Measurements from ENCODE around the gene FTH1.
"Not testable (repeated sequence)": the region's sequence is repeated elsewhere in the genome, so short reads cannot be mapped to it uniquely, and the experiment has no call there.

Gene FTH1

DNA sequence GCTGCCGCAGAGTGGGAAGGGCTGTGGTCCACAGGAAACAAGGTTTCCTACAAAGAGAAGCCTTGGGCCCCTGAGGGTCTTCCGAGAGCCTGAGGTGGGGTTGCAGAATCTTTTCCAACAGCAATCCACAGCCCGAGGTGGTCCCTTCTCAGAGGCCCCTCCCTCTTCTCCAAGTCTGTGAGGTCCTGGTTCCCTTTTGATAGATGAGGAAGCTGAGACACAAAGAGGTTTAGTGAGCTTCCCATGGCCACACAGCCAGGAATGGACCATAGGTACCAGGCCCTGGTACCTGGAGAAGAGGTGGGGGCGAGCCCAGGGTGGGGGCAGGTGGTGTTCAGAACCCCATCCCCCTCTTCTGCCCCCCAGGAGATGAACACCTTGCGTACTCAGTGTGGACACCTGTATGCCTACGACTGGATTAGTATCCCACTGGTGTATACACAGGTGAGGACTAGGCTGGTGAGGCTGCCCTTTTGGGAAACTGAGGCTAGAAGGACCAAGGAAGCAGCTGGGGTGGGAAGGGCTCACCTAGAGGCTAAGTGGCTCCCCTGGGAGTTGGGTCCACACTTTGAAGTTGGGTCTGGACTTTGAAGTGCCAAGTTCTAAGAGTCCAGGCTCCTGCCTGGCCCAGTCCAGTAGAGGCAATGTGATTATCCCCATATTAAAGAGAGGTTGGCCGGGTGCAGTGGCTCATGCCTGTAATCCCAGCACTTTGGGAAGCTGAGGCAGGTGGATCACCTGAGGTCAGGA, 10.2 kb downstream of the FTH1 start:
- H3K4me3 ChIP-seq (ENCODE audit: low read depth, low read length): no peak overlapping the region
- no peaks in the 10 kb centered on the region for H3K36me3 ChIP-seq (replicated peaks)
- in situ Hi-C loops (cut with HindIII; ENCODE audit: low pct_ligation_motif_present, low sequenced_read_pairs): no loop called here
- H3K27me3 ChIP-seq (replicated peaks): no peaks in the 10 kb centered on the region
- no peak overlapping the region for H3K27ac ChIP-seq
- TF ChIP-seq, protein P1, sequence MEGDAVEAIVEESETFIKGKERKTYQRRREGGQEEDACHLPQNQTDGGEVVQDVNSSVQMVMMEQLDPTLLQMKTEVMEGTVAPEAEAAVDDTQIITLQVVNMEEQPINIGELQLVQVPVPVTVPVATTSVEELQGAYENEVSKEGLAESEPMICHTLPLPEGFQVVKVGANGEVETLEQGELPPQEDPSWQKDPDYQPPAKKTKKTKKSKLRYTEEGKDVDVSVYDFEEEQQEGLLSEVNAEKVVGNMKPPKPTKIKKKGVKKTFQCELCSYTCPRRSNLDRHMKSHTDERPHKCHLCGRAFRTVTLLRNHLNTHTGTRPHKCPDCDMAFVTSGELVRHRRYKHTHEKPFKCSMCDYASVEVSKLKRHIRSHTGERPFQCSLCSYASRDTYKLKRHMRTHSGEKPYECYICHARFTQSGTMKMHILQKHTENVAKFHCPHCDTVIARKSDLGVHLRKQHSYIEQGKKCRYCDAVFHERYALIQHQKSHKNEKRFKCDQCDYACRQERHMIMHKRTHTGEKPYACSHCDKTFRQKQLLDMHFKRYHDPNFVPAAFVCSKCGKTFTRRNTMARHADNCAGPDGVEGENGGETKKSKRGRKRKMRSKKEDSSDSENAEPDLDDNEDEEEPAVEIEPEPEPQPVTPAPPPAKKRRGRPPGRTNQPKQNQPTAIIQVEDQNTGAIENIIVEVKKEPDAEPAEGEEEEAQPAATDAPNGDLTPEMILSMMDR (IDR thresholded peaks at IDR 0.05; ENCODE audit: low read depth, low read length, missing control alignments): no peak
- no peak for DNase-seq

DNA sequence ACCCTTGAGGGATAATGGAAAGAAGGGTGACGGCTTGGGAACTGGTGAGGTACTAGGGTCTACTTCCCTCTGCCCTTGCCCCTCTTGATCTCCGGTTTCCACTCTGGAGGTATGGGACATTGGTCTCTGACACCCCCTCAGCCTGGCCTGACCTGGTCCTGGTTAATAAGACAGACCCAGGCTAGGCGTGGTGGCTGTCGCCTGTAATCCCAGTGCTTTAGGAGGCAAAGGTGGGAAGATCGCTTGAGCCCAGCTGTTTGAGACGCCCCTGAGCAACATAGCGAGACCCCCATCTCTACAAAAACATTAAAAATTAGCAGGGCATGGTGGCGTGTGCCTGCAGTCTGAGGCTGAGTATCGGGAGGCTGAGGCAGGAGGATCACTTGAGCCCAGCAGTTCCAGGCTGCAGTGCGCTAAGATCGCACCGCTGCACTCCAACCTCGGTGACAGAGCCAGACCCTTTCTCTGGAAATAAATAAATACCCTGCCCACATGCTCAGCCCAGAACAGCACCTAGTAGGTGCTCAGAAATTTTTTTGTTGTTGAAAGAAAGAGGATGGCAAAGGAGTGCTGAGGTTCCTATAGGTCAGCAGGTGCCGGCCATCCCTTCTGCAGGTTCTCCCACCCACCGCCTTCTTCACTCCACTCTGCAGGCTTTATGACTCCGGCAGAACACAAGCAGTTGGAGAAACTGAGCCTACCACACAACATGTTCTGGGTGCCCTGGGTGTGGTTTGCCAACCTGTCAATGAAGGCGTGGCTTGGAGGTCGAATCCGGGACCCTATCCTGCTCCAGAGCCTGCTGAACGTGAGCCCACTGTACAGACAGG, 11.0 kb downstream of the FTH1 start:
- Histone ChIP-seq H3K27me3 (replicated peaks) (no peaks in the 10 kb centered on the region), H3K27ac (no peak overlapping the region), H3K4me3 (ENCODE audit: low read depth, low read length) (no peak overlapping the region), H3K36me3 (replicated peaks) (no peaks in the 10 kb centered on the region)
- TF ChIP-seq, protein P1 (IDR thresholded peaks at IDR 0.05; ENCODE audit: low read depth, low read length, missing control alignments): no peak
- in situ Hi-C loops (cut with HindIII; ENCODE audit: low pct_ligation_motif_present, low sequenced_read_pairs): no loop called here
- no peak for DNase-seq

DNA sequence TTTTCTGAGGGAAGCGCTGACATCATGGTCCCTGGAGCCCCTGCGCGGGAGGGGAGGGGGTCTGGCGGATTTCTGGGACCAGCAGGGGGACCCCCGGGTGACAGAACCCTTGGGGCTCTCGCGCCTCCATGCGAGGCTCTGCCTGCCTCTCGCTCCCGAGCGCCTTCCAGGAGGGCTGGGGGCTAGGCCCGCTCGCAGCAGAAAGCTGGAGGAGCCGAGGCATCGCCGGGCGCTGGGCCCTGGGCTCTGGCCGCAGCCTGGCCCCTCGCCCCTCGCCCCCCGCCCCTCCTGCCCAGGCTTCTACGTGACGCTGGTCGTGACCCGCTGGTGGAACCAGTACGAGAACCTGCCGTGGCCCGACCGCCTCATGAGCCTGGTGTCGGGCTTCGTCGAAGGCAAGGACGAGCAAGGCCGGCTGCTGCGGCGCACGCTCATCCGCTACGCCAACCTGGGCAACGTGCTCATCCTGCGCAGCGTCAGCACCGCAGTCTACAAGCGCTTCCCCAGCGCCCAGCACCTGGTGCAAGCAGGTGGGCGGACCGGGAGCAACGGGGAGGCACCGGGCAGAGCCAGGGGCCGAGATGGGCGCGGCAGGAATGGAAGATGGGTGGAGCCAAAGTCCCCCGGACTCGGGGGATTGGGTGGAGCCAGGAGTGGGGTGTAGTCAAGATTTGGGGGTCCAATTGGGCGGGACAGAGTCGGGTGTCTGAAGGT, 11.9 kb downstream of the FTH1 start:
- no peak for DNase-seq
- Histone ChIP-seq H3K4me3 (ENCODE audit: low read depth, low read length) (peak overlapping the region; percentile 45), H3K27ac (no peak overlapping the region), H3K27me3 (replicated peaks) (no peaks in the 10 kb centered on the region), H3K36me3 (replicated peaks) (no peaks in the 10 kb centered on the region)
- in situ Hi-C loops (cut with HindIII; ENCODE audit: low pct_ligation_motif_present, low sequenced_read_pairs): no loop called here
- TF ChIP-seq, protein P1 (IDR thresholded peaks at IDR 0.05; ENCODE audit: low read depth, low read length, missing control alignments): no peak

DNA sequence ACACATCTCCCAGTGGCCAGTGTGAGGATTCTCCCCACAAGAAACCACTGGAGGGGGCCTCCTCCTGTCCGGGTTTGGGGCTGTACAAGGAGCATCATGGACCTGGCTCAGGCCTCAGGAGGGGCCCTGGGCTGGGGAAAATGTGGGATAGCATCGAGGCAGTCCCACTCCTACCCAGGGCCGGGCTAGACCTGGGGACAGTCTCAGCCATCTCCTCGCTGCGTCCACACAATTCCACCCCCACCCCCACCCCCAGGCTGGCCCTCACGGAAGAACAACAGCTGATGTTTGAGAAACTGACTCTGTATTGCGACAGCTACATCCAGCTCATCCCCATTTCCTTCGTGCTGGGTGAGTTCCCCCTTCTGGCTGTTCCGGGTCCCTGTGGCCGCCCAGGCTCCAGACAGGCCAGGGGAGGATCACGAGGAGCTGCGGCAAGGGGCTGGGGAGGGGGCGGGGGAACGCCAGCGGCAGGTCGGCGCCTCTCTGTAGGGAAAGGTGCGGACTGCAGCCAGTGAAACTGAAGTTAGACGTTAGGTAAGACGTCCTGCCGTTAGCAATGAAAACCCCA, 12.5 kb downstream of the FTH1 start:
- Histone ChIP-seq H3K27ac (no peak overlapping the region), H3K27me3 (replicated peaks) (no peaks in the 10 kb centered on the region), H3K4me3 (ENCODE audit: low read depth, low read length) (peak overlapping the region; percentile 45), H3K36me3 (replicated peaks) (no peaks in the 10 kb centered on the region)
- in situ Hi-C loops (cut with HindIII; ENCODE audit: low pct_ligation_motif_present, low sequenced_read_pairs): no loop called here
- TF ChIP-seq, protein P1 (IDR thresholded peaks at IDR 0.05; ENCODE audit: low read depth, low read length, missing control alignments): peak; percentile 48
- peak; percentile 49 for DNase-seq

DNA sequence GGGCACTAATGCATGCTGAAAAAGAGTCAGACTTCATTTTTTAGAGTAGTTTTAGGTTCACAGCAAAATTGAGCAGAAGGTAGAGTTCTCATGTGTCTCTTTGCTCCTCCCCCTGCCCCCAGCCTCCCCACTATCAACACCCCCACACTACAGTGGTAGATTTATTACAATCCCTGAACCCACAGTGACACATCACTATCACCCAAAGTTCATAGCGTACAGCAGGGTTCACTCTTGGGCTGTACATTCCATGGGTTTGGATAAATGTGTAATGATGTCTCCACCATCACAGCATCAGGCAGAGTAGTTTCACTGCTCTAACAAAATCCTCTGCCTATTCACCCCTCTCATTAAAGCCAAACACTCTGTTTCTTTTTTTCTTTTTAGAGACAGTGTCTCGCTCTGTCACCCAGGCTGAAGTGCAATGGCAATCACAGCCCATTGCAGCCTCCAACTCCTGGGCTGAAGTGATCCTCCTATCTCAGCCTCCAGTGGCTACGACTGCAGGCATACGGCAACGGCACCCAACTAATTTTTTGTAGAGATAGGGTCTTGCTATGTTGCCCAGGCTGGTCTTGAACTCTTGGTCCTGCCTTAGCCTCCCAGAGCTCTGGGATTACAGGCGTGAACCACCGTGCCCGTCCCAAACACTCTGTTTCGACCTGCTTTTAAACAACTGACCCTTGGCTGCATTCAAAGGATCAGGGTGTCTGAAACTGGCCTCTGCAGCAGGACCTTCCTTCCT, 13.2 kb downstream of the FTH1 start:
- TF ChIP-seq, protein P1 (IDR thresholded peaks at IDR 0.05; ENCODE audit: low read depth, low read length, missing control alignments): no peak
- in situ Hi-C loops (cut with HindIII; ENCODE audit: low pct_ligation_motif_present, low sequenced_read_pairs): no loop called here
- Histone ChIP-seq H3K27ac (no peak overlapping the region), H3K4me3 (ENCODE audit: low read depth, low read length) (no peak overlapping the region), H3K36me3 (replicated peaks) (no peaks in the 10 kb centered on the region), H3K27me3 (replicated peaks) (no peaks in the 10 kb centered on the region)
- DNase-seq: no peak

DNA sequence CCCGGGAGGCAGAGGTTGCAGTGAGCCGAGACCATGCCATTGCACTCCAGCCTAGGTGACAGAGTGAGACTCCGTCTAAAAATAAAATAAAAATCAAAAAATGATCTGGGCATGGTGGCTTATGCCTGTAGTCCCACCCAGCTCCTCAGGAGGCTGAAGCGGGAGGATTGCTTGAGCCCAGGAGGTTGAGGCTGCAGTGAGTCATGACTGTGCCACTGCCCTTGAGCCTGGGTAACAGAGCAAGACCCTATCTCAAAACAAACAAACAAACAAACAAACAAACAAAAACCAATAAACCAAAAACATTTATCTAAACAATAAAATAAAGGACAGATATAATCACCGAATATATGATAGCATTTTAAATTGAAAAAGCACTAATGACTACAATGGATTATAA, 13.8 kb downstream of the FTH1 start:
- H3K27ac ChIP-seq; H3K27me3 ChIP-seq (replicated peaks); H3K36me3 ChIP-seq (replicated peaks); H3K4me3 ChIP-seq (ENCODE audit: low read depth, low read length); DNase-seq; in situ Hi-C loops (cut with HindIII; ENCODE audit: low pct_ligation_motif_present, low sequenced_read_pairs): not testable (repeated sequence)
